GM12892 (cell line): ENCODE results near the gene TMEM119.

Experiments
- POLR2A ChIP-seq: IDR thresholded peaks from 2 replicates; pipeline ENCODE4 v1.6.1; 2011; ENCODE audit warnings: low read depth, low read length, control low read depth
- POLR2AphosphoS5 ChIP-seq: IDR thresholded peaks from 2 replicates; pipeline ENCODE4 v1.6.1; 2011; ENCODE audit warnings: low read depth, low read length, control low read depth
- TAF1 ChIP-seq: IDR thresholded peaks from 2 replicates; pipeline ENCODE4 v1.6.1; 2011; ENCODE audit warnings: low read depth, mild to moderate bottlenecking, control low read depth, low read length, borderline replicate concordance

DNA sequence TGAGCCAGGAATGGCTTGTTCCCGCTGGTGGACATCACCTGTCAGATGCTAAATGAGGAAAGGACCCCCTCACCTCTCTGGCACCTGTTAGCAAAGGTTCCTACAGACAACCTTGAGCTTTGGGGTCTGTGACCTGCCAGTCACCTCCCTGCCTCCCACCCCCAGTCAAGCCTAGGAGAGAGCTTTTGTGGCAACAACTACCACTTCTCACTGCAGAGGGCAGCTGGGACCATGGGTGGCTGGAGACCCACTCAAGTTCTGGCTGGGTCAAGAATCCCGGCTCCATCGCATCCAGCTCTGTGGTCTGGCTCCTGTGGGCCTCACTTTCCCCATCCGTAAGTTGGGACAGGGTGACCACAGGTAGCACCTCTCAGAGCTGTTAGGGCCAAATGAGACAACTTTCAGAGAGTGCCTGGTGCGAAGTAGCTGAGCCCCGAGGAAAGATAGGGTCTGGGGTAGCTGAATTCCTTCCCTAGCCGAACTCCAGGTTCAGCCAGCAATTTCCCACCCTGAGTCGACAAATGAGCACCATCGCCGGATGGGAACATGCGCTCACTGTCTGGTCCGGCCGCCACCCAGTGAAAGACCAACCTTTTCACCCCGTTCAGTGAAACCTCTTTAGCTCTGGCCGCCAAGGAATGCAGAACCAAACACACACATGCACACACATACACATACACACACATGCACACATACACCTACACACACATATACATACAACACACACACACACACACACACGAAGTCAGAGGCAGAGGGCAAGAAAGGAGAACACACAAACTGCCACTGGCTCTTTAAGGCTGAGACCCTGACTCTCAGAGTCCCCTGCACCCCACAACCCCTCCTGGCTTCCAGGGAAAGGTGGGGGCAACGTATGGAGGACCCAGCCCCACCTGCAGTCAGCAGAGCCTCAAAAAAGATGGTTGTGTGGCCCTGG, 1.9 kb downstream of the TMEM119 start:
- no peak for TF ChIP-seq POLR2A
- TF ChIP-seq POLR2AphosphoS5: no peak
- no peak for TF ChIP-seq TAF1
